Eye (tissue), 1 donor: ENCODE results near the gene ATP10B.

ENCODE experiments used
- DNase-seq: peaks from one replicate; pipeline ENCODE4 v3.0.0-alpha.2; 2015

Gene ATP10B

DNA sequence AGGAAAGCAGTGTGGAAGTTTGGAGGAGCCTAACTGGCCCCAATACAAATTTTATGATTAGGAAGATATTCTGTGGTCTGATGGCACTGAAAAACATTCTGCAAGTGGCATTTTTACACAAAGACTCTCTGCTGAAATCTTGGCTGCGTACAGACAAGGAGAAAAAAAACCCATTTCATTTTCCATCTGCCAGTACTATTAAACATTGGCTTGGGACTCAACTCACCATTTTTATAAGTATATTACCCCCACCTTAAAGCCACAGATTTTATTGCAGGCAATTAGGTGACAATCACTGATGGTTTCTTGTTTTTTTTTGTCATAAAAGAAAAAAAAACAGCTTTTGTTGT, 223.4 kb downstream of the ATP10B start:
- DNase-seq: no peak

DNA sequence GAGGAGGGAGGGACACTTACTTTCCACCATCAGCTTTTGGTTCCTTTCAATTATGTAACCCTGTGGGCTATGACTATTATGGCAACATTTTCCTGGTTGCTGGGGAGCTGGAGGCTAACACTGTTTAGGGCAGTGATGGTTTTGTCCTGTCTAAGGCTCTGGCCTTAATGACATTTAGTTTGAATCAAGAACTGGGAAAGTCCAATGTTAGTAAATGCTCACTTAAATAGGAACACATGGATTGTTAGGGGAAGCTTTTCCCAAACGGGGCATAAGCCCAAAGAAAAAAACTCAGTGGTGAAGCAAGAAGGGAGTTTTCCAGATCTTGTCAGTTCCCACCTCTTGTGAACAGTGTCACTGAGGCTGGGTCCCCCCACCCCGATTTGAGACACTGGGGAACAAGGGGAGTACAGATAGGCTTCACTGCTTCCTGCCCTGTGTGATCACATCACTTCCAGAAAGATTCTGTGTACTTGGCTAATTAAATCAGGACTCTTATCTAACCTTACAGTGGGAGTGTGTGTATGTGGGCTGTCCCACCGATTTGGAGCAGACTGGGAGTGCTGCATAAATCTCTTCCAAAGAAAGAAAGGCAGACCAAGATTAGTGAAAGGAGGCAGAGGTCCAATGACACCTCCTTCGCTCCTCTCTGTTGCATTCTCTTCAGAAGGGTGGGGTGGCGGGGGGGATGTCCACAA, 223.9 kb downstream of the ATP10B start:
- DNase-seq: no peak

DNA sequence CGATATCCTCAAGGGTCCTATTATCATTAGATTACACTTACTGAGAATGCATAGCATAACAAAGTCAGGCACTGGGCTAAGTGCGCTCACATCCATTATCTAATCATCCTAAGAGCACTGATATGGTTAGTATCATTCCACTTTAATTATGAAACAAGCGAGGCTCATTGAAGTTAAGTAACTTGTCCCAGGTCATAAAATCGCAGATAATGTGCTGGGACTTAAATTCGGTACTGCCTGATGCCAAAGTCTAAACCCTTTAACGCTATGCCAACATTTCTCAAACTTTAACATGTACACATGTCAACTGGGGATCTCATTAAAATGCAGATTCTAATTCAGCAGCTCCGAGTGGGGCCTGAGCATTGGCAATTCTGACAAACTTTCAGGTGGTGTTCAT, 225.7 kb downstream of the ATP10B start:
- DNase-seq: no peak

DNA sequence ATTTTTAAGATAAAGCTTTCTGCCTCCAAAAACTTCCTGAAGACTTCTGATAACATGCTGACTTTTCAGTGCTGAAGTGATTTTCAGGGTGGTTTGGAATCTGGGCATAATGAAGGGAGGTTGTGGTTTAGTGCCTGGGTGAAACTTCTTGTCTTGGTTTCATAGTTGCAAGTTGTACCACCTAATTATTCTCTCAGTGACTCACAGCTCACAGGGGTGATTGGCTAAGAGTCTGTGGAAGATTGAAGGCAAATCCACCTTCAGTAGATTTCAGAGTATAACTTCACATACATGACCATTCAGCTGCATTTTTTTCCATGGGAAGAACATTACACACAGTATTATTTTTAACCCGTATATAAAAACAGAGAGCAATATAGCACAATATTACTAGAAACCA, 230.5 kb downstream of the ATP10B start:
- no peak for DNase-seq

DNA sequence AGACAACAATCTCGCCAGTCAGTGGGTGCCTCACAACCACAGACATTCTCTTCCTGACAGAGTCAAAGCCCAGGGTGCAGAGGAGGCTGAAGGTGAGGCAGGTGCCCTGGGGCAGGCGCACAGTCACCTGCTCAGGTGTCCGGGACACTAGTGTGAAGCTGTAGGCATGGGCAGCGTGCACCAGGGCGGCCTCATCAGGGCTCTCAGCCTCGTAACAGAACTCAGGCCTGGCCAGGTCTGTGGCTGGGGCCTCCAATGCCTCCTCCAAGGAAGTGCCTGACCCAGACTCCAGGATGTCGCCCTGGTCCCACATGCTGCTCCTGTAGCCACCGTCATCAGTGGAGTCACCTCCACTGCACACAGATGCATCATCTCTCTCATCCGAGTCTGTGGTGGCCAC, 231.6 kb downstream of the ATP10B start:
- DNase-seq: no peak

DNA sequence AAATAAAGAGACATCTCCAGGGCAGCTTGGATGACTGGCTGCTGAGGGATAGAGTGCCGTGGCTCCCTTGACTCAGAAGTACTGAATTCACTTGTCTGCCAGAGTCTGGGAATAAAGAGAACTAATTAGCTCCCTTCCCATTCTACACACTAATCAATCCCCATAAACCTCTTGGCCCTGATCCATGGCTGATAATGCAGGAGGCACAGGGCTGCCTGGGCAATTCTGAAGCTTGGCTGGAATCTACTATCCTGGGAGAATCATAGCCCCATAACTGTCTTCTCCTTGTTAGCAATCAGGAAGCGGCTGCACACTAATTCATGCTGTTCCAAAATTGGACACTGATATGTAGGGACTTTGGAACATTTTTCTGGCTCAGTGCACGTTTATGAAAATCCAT, 232.6 kb downstream of the ATP10B start:
- DNase-seq: no peak

DNA sequence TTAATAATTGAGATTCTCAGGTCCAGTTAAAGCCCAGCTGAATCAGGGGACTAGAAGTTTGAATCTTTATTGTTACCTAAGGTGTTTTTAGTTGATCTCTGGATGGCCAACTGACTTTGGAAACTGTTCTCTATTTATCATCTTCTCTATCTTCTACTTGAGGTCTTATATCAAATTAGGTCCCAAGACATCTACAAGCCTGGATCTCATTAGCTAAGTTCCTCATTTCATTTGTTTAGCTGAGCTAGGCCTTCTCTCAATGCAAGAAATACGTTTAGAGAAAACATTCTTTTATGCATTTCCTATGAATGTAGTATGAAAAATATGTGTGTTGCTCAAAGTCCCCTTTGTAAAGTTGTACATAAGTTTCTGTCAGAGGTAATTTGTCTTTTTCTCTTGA, 233.7 kb downstream of the ATP10B start:
- no peak for DNase-seq

DNA sequence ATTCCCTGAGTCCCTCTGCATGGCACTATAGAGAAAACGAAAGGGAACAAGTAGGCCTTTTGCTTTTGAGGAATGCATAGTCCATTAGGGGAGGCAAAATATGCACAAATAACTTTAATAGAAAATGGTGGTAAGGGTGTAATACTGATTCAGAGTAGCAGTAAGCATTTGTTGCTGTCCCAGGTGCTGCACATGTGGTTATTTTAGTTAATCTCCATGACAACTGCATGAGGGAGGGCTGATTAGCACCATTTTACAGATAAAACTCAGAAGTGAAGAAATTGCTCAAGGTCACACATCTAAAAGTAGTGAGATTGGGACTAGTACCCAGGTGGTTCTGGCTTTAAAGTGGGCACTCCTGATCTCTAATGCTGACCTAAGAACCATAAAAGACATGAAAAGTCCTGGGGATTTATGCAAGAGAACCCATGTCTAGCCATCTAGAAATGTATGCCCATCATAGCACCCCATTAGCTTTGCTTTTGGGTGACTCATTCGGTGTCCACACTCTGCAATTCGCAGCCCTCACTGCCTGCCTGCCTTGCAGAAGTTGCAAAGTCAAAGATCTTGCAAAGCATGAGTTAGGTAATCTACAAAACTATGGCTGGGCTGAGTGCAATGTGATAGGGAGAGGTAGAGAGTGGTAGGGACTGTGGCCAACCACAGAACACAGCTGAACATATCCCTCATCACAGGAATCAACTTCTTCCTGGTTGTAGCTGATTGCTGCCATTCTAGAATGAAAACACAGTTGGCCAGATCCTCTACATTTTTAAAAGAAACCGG, 235.1 kb downstream of the ATP10B start:
- no peak for DNase-seq

DNA sequence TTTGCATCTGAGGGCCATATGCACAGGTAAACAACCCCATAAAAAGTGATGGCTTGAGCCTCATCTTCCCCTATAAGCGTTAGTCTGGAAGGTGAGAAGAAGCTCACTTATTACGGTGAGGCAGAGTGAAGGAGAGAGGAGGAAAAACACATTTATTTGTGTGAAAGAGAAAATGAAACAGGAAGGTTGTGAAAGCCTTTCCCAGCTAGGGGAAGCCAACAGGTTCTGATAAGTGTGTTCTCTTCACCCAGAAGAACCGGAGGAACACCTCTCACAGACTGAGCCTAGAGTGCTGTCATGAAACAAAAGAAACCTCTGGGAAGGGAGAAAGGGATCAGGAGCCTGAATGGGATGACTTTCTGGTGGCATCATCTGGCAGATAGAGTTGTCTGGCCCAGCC, 237.9 kb downstream of the ATP10B start:
- DNase-seq: no peak

DNA sequence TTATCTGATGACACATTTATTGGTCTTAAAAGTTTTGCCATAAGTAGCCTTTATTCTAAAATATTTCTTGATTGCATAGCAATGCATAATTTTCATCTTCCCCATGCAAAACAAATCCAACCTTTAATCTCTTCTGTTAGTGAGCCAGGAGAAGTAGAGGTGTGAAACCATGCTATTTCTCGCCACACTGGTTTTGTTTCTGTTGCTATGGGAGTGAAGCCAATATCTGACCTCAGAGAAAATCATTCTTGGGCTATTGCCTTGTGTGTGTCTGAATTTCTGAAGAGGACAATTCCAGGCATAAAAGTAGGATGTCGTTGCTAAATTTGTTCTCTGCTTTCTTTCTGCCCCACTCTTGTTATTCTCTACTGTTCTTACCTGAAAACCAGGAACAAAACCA, 246.7 kb downstream of the ATP10B start:
- peak; percentile 9 for DNase-seq

DNA sequence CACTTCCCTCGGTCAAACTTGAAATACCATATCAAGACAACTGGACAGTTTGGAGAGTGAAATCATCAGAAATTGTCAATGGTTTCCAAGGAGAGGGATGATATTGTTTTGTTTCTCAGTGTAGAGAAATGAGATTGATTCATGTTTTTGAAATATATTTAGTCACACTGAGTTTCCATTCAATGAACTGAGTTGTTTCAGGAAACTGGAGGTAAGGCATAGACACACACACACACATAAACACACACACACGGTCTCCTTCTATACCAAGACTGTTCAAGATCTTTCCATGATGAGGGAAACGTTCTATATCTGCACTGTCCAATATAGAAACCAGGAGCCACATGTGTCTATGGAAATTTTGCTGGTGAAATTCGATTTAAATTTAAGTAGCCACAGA, 247.5 kb downstream of the ATP10B start:
- DNase-seq: no peak

DNA sequence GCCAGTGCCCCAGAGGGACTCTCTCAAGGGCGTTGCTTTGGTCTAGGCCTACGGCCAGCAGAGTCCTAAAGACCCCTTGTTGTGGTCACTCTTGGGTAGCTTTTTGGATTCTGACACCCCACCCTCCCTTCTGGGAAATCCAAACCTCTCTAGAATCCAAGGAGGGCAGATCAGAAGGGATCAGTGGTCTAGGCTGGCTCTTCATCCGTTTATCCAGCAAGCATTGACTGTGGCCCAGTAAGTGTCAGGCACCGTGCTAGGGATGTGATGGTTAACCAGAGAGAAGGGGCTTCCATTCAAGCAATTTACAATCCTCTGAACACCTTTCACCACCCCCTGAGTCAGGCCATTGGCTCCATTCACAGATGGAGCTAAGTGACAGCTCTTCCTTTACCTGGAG, 249.3 kb downstream of the ATP10B start:
- no peak for DNase-seq

DNA sequence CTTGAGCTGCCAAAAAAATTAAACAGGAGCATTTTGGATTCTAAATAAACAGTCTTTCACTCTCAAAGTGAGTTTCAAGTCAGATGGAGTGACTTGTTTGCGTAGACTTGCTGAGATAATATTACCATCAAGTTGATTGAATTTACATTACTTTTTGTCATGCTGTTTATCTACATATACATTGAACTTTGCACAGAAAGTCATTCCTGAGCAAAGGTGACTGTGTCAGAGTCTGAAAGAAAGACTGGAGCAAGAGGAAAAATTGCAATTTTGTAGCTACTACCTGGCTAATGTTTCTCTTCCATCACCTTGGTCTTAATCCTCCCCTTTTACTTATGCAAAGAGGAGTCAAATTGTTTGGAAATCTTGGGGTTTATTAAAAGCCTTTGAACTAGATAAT, 251.0 kb downstream of the ATP10B start:
- no peak for DNase-seq

DNA sequence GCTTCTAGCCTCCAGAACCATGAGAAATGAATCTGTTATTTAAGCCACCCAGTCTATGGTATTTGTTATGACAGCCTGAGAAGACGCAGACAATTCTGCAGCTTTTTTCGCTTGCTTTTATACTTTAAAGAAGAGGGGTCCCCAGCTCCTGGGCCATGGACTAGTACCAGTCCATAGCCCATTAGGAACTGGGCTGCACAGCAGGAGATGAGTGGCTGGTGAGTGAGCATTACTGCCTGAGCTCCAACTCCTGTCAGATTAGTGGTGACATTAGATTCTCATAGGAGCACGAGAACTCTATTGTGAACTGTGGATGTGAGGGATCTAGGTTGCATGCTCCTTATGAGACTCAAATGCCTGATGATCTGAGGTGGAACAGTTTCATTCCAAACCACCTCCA, 278.7 kb downstream of the ATP10B start:
- no peak for DNase-seq

DNA sequence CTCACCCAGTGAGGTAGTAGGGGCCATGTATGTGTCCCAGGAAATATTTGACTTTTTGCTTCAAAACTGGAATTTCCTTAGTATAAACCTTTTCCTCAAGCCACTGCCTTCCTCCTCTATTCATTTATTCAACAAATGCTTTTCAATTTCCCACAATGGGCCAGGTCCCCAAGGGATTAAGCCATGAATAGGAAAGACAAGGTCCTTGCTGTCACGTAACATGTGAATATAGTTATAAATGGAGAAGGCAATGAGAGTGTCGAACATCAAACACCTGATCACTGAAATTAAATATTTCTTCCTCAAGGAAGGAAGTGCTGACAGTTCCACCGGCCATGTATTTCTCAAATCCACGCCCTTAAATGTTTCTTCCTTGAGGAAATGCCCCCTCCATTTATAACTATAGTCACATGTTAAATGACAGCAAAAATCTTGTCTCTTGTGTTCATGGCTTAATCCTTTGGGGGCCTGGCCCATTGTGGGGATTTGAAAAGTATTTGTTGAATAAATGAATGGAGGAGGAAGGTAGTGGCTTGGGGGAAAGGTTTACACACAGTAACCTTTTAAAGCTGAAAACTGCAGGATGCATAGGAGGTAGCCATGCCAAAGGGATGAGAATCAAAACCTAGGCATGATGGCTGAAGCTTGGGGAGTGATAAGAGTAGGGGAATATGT, 284.8 kb downstream of the ATP10B start:
- no peak for DNase-seq

DNA sequence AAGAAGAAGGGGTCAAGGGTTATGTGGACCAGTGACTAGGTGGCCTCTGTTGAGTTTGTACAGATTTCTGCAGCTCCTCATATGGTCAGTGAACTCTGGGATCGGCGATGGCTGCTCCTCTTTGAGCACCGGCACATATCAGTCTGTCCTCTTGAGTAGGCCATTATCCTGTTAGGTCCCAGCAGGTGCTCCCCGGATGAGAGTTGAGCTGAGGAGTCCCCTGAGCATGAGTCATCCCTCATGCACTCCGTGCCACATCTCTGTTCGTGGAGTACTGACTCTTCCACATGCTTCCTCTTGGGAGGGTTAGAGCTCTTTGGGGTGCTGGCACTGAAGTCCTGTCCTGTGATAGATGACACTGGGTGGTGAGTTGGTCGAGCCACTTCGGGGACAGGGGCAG, 286.6 kb downstream of the ATP10B start:
- DNase-seq: no peak

DNA sequence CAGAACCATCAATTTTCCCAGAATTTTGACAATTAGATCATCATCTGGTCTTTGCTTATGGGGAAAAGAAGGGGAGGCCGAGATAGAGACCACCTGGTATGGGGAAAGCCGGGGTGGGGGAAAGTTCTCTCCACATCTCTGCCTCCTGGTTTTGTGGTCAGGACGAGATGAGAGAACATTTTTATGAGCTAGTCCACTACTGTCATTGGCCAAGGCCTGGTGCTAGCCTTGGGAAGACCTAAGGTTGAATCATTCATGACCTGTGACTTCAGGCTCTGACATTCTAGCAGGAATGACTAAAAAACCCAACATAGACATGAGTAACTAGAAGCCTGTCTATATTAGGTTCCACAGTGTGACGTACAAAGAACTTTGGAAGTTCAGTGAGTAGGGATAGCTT, 295.2 kb downstream of the ATP10B start:
- DNase-seq: no peak

DNA sequence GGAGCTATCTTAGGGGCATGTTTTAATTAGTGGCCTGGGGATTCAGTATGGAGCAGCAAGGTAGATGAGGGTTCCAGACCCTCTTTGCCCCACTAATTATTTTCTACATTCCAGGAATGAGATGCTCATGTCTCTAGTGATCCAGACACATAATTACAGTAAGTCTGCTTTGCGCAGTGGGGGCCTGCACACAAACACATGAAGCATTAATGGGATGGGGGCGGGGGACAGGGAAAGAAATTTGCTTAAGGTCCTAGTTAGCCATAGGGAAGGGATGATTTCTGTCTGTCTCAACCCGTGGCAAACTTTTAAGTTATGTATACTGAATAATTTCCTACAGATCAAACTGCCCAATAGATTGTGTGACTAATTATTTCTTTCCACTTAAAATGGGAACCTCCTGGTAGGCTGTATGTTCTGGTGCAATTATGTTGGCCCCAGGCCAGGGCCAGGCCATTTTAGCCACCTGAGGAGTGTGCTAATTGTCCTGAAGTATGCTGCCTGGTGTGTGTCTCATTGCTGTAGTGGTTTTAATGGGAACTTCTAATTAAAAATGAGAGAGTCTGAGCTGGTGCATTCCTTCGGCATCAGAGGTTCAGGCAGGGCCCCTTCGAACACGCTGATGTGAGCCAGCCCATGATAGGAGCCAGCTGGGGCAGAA, 295.9 kb downstream of the ATP10B start:
- DNase-seq: peak; percentile 85

DNA sequence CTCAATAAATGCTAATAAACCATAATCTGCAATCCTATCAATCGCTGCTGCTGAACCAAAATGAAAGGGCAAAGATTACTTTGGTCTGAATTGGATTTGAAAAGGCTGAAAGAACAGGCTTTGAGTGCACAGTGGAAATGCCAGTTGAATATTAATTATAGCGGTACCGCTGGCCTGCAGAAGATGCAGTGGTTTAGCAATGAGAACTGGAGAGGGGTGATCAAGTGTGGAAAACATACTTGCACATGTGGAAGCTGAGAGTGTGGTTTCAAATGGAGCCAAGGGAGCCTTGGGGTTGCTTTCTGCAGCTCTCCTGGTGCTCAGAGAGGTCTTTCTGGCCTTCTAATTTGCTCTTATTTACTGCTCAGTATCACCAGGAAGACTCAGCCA, 296.4 kb downstream of the ATP10B start:
- no peak for DNase-seq

DNA sequence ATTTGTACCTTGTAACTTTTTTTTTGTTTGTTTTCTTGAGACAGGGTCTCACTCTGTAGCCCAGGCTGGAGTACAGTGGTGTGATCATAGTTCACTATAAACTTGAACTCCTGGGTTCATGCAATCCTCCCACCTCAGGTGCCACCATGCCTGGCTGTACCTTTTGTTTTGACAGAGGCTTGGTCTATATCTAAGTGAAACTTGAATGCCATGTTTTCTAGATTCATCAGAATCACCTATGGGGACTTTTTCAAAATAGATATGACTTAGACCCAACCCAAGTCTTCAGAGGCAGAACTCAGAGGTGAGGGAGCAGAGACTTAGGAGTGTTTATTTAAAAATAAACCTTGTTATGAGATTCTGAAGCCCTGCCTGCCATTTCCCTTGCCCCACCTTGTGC, 301.9 kb downstream of the ATP10B start:
- DNase-seq: no peak

DNA sequence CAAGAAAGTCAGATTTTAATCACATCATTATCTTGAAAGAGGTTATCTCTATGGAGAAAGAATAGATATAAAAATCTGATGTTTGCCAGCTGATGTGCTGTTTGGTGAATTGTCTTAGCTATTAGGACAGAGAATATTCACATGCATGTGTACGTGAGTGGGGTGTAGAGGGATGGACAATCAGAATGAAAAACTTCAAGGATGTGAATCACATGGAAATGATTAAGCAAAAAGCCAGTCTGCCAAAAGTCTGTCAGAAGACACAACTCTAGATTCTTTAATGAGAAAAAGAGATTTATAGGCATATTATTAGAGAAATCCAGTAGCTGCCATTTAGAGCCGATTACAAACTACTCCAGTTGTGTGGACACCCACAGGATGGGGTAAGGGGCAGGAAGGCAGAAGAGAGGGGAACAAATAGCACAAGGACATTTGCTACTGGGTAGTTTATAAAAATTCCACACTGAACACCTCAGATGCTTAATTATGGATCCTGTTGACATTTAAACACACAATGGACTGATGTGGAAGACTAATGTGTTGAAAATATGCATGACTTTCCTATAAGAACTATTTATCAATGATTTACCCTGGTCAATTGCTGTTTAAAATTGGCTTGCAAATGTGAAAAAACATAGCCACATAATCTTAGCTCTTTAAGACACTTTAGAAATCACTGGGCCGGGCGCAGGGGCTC, 302.9 kb downstream of the ATP10B start:
- DNase-seq: no peak

DNA sequence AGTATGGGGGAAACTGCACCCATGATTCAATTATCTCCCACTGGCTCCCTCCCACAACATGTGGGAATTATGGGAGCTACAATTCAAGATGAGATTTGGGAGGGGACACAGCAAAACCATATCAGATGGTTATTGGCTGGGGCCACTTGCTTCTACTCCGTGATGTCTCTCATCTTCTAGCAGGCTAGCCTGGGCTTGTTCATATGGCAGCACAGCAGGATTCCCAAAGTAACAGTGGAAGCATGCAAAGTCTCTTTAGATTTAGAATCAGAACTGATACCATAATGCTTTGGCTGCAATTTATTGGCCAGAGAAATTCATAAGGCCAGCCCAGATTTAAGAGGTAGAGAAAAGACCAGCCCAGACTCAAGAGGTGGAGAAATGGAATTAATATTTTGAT, 304.1 kb downstream of the ATP10B start:
- DNase-seq: no peak

DNA sequence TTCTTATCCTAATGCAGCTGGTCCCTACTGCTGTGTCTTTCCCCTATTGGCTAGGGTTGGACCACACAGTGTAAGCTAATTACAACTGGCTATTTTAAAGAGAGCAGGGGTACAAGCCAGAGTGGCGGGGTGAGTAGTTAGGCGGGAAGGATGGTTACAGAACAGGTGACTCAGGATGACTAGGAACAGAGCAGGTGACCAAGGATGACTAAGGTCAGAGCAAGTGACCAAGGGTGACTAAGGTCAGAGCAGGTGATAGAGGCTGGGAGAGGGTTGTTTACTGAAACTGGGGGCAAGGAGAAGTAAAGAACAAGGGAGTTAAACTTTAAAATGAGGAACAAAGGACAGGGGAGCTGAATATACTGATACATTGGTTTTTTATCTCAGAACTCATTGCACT, 304.9 kb downstream of the ATP10B start:
- no peak for DNase-seq
